Central memory CD4-positive, alpha-beta T cell (primary cell): ENCODE measurements around the gene RNF31.

Experiments used
- DNase-seq: peaks from one replicate; pipeline ENCODE4 v3.0.0; 2022

The RNF31 gene

DNA sequence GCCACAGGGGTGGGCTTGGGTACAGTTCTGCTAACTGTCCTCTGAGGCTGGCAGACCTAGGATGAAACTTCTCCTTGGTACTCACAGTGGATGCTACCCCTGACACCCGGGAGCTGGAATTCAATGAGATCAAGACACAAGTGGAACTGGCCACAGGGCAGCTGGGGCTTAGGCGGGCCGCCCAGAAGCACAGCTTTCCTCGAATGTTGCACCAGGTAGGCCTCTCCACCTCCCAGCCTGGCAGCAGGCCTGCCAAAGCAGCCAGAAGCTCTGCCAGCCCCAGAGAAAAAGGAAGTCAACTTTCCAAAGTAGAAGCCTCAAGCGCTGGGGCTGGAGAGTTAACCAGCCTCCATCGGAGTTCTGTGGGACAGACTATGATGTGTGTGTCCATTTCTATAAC lies 30.1 kb upstream of the RNF31 start:
- DNase-seq, result no peak

DNA sequence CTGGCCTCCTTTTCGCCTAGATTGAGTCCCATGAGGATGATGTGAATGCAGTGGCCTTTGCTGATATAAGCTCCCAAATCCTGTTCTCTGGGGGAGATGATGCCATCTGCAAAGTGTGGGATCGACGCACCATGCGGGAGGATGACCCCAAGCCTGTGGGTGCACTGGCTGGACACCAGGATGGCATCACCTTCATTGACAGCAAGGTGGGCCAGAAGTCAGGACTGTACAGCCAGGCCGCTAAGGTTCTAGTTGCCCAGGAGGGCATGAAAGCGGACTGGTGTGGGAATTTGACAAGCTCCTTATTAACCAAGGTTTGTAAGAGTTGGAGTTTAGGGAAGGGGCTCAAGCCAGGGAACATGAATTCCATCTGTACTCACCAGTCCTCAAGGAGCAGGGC lies 27.6 kb upstream of the RNF31 start:
- no peak for DNase-seq

DNA sequence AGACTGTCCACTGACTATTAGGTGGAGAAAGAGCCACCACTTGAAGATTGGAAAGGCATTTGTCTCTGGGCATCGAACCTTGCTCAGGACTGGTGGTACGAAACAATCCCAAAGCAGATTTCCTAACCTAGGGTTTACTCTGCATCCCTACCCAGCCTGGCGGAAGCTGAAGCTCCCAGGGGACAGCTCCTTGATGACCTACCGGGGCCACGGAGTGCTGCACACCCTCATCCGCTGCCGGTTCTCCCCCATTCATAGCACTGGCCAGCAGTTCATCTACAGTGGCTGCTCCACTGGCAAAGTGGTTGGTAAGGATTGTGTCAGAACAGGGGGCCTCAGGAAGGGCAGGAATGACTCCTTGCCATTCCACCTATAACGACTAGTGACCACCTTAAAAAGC lies 26.1 kb upstream of the RNF31 start:
- no peak for DNase-seq

DNA sequence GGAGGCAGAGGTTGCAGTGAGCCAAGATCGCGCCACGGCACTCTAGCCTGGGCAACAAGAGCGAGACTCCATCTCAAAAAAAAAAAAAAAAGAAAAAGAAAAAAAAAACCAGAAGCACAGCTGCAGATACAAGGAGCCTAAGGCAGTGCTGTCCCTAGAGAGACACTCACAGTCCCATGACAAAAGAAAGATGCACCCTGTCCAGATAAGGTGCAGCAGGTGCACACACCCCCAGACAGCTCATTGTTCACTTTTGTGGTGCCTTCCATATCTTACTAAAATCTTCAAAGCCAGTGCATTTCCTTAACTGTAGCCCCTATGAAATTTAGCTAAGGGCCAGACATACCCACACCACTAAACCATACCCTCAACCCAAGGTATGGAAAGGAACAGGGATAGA lies 24.9 kb upstream of the RNF31 start:
- DNase-seq, result no peak

DNA sequence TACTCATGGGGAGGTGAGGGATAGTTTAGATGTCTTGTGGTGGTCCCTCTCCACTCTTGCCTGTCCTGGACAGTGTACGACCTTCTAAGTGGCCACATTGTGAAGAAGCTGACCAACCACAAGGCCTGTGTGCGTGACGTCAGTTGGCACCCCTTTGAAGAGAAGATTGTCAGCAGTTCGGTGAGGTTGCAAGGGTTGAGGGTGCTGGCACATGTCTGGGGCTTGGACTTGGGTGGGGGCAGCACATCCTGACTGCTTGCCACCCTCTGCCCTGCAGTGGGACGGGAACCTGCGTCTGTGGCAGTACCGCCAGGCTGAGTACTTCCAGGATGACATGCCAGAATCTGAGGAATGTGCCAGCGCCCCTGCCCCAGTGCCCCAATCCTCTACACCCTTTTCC lies 24.4 kb upstream of the RNF31 start:
- no peak for DNase-seq

DNA sequence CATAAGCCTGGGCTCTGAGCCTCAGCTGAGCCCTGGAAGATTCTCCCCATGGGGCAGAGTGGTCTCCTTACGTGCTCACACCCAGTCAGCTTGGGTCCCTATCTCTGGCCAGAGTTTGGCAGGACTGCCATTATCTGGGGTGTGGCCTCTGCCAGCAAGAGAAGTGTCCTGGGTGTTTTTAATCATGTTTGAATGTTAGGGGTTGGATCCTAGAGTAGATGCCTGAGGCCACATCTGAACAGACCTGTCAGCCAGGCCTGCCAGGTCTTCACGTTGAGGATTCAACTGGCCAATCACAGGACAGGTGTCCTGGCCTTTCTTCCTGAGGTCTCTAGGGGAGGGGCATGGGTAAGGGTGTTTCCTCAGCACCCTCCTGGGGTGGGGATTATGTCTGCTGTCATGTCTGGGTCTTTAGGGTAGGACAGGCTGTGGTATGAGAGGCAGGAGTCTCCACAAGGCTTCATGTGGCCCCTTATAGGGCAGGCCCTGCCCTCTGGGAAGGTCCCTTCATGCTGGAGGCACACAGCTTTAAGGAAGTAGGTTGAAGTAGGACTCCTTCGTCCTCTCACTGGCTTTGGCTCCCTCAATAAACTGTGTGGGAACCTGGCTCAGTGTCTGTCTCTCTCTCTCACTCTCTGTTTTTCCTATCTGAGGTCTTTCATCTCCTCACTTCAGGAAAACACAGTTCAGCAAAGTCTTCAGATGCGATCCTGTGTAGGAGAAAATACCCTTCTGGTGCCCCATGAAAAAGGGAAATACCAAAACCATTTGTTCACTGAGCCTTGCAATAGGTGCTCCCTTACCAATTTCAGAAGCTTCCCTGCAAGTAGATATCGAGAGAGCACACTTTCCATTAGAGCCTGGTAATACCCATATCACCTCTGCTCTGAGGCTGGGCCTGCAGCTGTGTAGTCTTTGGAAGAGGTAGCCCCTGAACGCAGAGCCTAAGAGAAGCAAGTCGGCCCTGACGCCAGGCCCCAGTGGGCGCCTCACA lies 23.6 kb upstream of the RNF31 start:
- DNase-seq, result no peak

DNA sequence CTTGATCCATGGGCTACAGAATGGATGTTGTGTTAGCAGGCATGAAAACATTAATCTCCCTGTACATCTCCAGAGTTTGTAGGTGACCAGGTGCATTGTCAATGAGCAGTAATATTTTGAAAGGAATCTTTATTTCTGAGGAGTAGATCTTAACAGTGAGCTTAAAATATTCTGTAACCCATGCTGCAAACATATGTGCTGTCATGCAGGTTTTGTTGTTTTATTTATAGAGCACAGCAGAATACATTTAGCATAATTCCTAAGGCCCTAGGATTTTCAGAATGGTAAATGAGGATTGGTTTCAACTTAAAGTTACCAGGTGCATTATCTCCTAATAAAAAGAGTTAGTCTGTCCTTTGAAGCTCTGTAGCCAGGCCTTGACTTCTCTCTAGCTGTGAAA lies 20.4 kb upstream of the RNF31 start:
- DNase-seq, result no peak

DNA sequence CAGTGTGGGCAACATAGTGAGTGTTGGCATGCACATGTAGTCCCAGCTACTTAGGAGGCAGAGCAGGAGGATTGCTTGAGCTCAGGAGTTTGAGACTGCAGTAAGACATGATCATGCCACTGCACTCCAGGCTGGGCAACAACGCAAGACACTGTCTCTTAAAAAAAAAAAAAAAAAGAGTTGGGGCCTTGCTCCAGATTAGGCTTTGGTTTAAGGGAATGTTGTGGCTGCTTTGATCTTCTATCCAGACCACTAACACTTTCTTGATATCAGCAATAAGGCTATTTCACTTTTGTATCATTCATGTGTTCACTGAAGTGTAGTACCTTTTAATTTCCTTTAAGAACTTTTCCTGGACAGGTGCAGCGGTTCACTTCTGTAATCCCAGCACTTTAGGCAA lies 19.6 kb upstream of the RNF31 start:
- DNase-seq, result no peak

DNA sequence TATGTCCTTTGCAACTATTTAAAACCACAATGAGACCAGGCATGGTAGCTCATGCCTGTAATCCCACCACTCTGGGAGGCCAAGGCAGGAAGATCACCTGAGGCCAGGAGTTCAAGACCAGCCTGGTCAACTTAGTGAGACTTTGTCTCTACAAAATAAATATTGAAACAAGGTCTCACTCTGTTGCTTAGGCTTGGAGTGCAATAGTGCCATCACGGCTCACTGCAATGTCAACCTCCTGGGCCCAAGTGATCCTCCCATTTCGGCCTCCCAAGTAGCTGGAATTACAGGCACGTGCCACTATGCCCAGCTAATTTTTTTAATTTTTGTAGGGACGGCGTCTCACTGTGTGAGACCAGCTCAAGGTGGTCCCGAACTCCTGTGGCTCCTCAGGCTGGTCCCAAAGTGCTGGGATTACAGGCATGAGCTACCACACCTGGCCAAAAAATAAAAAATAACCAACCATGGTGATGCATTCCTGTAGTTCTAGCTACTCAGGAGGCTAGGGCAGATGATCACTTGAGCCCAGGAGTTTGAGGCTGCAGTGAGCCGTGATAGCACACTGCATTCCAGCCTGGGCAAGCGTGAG lies 17.8 kb upstream of the RNF31 start:
- DNase-seq, result no peak

DNA sequence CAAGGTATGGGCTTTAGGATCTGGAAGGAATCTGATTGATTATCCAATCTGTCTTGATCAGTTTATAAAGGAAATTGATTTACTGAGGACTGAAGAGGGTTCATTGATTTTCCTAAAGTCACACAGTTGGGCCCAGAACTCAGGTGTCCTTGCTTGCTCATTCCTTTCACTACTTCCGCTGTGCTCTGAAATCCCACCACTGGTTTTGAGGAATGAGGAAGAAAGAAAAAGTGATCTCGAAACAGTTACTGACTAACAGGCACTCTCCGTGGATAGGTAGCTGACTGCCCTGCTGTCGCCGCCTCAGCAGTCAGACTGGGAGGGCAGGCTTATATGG lies 16.9 kb upstream of the RNF31 start, which contains the start of gene FITM1:
TSS of gene FITM1 (plus strand) at position 280 of the 337 bp plus-strand sequence. CDS start 905 bp downstream, outside the sequence.
- DNase-seq, result no peak

DNA sequence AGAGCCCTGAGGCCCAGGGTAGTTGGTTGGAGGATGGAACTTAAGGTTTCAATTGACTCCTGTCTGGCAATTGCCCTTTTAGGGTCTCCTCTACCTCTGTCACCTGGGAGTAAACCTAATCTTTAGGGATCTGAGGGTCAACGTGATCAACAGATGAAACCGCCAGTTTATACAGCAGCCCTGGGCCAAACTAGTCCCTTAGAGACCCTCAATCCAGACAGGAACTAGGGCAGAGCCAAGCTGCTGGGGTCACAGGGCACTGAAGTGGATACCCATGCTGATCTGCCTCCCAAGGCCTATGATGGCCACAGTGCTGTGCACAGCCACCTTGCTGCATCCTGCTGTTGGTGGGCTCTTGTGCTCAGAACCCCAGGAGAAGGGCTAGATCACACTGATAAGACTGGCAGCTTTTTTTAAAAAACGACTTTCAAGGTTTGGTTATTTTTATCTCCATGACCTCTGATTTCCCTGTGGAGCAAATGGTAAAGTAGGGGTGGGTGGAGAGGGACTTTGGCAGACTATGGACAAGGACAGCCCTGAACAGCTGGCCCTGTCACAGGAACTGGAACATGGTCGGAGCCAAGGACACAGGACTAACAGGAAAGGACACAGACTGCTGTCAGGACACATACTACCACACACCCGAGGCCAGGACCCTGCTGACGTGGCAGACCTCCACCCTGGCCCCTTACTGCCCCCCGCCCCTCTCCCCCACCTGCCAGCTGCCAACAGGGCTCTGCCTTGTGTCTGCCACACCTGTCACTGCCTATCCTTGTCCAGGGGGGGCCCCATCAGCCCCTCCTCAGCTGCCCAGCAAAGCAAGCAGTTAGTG lies 16.4 kb upstream of the RNF31 start:
- no peak for DNase-seq

DNA sequence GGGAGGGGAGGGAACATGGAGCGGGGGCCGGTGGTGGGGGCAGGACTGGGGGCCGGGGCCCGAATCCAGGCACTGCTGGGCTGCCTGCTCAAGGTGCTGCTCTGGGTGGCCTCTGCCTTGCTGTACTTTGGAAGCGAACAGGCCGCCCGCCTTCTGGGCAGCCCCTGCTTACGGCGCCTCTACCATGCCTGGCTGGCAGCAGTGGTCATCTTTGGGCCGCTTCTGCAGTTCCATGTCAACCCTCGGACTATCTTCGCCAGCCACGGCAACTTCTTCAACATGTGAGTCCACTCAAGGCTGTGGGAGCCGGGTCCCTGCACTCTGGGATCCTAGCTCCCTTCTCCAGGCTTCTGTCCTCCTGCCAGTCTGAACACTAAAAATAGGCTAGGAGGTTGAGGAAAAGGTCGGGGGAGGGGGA lies 15.7 kb upstream of the RNF31 start:
- no peak for DNase-seq

DNA sequence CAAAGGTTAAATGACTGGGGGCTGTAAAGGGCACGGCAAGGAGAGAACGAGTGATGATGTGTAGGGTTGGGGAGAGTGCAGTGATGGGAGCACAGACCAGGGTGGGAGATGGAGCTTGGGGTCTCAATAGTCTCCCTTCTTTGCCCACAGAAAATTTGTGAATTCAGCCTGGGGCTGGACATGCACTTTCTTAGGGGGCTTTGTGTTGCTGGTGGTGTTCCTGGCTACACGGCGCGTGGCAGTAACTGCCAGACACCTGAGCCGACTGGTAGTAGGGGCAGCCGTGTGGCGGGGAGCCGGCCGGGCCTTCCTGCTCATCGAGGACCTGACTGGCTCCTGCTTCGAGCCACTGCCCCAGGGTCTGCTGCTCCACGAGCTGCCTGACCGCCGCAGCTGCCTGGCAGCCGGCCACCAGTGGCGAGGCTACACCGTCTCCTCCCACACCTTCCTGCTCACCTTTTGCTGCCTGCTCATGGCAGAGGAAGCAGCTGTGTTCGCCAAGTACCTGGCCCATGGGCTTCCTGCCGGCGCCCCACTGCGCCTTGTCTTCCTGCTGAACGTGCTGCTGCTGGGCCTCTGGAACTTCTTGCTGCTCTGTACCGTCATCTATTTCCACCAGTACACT lies 15.1 kb upstream of the RNF31 start:
- DNase-seq, result peak; percentile 32

DNA sequence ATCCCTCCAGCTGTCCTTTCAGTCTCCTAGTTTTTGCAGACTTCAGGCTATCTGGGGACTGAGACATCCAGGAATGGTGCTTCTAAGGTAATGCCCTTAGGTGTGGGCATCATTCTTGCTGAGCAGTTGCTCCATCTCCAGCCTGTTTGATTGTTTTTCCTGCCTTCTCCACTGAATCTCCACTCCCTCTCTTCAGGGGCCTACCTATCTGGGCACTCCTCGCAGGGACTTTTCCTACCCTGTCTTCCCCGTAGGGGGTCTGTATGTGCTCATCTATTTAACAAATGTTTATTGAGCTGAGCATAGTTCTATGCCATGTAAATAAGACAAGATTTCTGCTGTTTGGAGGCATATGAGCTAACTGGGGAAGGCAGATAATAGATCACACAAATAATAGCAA lies 14.3 kb upstream of the RNF31 start:
- DNase-seq, result no peak

DNA sequence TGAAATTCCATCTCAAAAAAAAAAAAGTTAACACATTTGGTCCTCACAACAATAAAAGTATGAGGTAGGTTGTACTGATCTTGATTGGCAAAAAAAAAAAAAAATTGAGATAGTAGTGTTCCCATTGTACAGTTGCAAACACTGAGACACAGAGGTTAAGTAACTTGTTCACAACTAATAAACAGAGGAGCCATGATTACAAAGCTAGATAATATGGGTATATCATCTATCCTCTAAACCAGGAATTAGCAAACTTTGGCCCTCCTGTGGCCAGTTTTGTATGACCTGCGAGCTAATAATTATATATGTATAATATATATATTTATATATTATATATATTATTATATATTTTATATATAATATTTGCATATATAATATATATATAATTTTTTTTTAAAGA lies 13.6 kb upstream of the RNF31 start:
- no peak for DNase-seq

DNA sequence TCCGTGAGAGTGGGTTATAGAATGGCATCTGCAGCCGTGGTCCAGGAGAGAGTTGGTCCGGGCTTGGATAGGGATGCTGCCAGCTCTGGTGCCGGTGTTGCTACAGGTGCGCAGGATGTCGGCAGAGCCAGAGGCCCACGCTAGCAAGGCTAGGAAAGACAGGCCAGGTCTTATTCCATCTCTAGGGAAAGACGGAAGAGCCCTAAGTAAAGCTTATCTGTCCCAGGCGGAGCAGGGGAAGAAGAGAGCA lies 11.8 kb upstream of the RNF31 start:
- no peak for DNase-seq

DNA sequence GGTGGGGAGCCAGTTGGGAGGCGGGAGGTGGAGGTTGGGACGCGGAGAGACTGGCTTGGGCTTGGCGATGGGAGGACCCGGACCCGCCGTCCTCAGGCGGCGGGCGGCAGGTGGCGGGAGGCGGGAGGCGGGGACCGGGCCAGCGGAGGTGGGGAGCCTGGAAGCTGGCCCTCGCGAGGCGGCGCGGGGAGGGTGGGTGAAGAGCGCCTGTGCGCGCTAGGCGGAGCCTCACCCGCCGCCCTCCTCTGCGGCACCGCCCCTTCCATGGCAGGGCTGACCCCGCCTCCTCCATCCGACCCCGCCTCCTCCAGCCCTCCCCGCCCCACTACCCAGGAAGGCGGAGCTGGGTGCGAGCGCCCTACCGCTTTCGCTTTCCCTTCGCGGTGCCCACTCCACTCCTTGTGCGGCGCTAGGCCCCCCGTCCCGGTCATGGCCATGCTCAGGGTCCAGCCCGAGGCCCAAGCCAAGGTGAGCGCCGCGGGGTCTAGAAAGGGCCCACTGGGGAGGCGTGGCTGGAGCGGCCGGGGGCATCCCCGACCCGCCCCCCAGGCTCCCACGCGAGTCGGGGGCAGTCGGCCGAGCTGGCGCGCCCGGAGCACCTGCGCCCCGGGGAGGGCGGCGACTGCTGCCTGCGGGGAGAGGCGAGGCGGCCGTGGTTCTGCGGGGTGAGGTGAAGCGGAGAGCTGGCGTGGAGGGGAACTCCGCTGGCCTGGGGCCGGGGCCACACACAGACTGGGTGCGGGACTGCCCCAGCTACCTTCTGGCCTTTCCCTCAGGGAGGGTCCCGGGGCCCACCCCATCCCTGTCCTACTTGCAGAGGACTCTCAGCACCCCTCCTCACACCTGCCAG lies 11.2 kb upstream of the RNF31 start, which contains the start of gene PSME1:
TSS of gene PSME1 (plus strand) at position 361 of the 850 bp plus-strand sequence. CDS start at position 430, 69 bp downstream.
- peak; percentile 90 for DNase-seq

DNA sequence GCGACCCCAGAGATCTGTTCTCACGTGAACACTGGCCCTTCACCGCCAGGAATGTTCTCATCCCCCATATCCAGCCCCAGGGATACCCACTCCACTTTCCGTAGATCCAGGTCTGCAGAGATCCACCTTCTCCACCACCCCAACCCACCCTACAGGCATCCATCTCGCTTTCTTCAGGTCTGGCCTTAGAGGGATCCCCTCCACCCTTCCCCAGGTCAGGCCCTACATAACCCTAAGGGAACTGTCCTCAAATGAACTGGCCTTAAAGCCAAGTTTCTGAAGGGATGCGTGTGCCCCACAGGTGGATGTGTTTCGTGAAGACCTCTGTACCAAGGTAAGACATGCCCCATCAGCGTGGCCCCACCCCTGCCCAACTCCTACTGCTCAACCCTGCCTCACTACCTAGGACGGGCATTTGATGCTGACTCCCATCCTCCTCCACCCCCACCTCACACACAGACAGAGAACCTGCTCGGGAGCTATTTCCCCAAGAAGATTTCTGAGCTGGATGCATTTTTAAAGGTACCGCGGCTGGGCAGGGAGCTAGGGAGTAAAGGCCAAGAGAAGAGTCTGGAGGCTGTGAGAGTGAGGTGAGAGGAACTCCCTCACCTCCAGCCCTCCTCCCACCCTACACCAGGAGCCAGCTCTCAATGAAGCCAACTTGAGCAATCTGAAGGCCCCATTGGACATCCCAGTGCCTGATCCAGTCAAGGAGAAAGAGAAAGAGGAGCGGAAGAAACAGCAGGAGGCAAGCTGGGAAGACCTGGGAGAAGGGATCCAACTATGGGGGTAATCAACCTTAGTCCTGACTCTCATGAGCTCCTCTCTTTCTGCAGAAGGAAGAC lies 10.4 kb upstream of the RNF31 start:
- DNase-seq, result no peak

DNA sequence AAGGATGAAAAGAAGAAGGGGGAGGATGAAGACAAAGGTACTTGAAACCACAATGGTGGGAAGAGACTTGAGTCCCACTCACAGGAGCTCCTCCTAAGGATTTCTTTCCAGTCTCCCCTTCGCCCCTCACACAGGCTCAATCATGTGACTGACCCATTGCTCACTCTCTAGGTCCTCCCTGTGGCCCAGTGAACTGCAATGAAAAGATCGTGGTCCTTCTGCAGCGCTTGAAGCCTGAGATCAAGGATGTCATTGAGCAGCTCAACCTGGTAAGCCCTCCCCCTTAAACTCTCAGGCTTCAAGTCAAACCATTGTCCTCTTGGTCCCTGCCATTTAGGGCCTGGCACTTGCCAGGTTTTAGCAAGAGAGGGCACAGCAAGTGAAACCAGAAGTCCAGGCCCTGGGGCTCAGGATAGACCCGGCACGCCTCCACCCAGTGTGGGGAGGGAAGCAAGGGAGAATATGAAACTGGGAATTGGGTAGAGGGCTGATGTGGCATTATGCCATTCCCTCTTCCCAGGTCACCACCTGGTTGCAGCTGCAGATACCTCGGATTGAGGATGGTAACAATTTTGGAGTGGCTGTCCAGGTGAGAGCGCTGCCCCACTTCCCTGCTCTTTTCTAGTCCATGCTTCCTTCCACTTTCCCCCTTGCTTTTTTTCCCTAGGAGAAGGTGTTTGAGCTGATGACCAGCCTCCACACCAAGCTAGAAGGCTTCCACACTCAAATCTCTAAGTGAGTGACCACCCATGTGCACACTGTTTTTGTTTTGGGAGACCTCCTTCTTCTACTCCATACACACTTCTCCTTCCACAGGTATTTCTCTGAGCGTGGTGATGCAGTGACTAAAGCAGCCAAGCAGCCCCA lies 9.5 kb upstream of the RNF31 start:
- no peak for DNase-seq
